Smooth muscle cell (in vitro differentiated cells): ENCODE data around the gene TTF1. TPM values are rescaled to one million over a fixed set of nuclear protein-coding genes. Genes with fewer than 3 reads are reported as not detected.

Source experiments
- DNase-seq: peaks from one replicate; lab custom pipeline; 2025; ENCODE audit not compliant: unreplicated experiment; lab: John Stamatoyannopoulos, UW
- H2AFZ ChIP-seq: fragments of 200-600 bp; sonication (generic); 2 replicates; pipeline ENCODE4 v1.6.0; 2016; ENCODE audit warnings: antibody characterized with exemption, low read depth, mild to moderate bottlenecking
- H3F3A ChIP-seq: fragments of 200-600 bp; sonication (generic); 2 replicates; pipeline ENCODE4 v1.6.0; 2017; ENCODE audit warnings: antibody characterized with exemption, low read depth
- H3K27ac ChIP-seq: fragments of 200-600 bp; sonication (generic); 2 replicates; pipeline ENCODE4 v1.5.1; 2016; ENCODE audit warnings: low read depth, mild to moderate bottlenecking
- H3K27me3 ChIP-seq: fragments of 200-600 bp; sonication (generic); 2 replicates; pipeline ENCODE4 v1.6.1; 2016; ENCODE audit warnings: low read depth, mild to moderate bottlenecking
- H3K36me3 ChIP-seq: fragments of 200-600 bp; sonication (generic); 2 replicates; pipeline ENCODE4 v1.5.1; 2016; ENCODE audit warnings: low read depth
- H3K4me1 ChIP-seq: fragments of 200-600 bp; sonication (generic); 2 replicates; pipeline ENCODE4 v1.5.1; 2016; ENCODE audit warnings: low read depth
- H3K4me2 ChIP-seq: fragments of 200-600 bp; sonication (generic); 2 replicates; pipeline ENCODE4 v1.6.0; 2016; ENCODE audit warnings: mild to moderate bottlenecking
- H3K4me3 ChIP-seq: fragments of 200-600 bp; sonication (generic); 2 replicates; pipeline ENCODE4 v1.5.1; 2016; ENCODE audit warnings: mild to moderate bottlenecking
- H3K79me2 ChIP-seq: fragments of 200-600 bp; sonication (generic); 2 replicates; pipeline ENCODE4 v1.6.0; 2016; ENCODE audit warnings: low read depth, mild to moderate bottlenecking
- H3K9ac ChIP-seq: fragments of 200-600 bp; sonication (generic); 2 replicates; pipeline ENCODE4 v1.6.0; 2016; ENCODE audit warnings: low read depth
- H3K9me3 ChIP-seq: fragments of 200-600 bp; sonication (generic); replicated peaks from 2 replicates; pipeline ENCODE4 v1.5.1; 2016; ENCODE audit warnings: low read depth
- H4K20me1 ChIP-seq: fragments of 200-600 bp; sonication (generic); 2 replicates; pipeline ENCODE4 v1.6.0; 2016; ENCODE audit warnings: low read depth
- CTCF ChIP-seq: fragments of 200-600 bp; sonication (generic); IDR thresholded peaks from 2 replicates; pipeline ENCODE4 v1.5.1; 2017; ENCODE audit warnings: borderline replicate concordance, mild to moderate bottlenecking, antibody characterized with exemption; ENCODE audit not compliant: insufficient read depth, poor library complexity, severe bottlenecking
- WGBS: methylation state at CpG from one replicate; pipeline ENCODE4 v1.1.7; 2016; ENCODE audit warnings: low lambda C conversion rate; 5-methylcytosine and 5-hydroxymethylcytosine counted together
- polyA plus RNA-seq: library from polyadenylated mRNA; unstranded; fragments of >200 nt; fragmentation: Nextera tagmentation; extraction: Ambion mirVana; gene quantifications from 2 replicates; pipeline ENCODE4 v1.2.1, GENCODE V29; 2016
- total RNA-seq: library from RNA; depleted of rRNA; stranded (reverse); fragments of >200 nt; gene quantifications from 2 replicates; pipeline ENCODE4 v1.2.3, GENCODE V29; 2014

Gene TTF1
- total RNA-seq = 8.9 and 16.4 TPM in 2 replicates
- polyA plus RNA-seq = 5.5 and 7.8 TPM in 2 replicates

GRCh38 chr9:132406554-132407122, at the start of gene TTF1:
Gene TTF1 (minus strand): TSS chr9:132406840. CDS start chr9:132402821, 4,019 bp downstream.
- H3K27ac ChIP-seq = no peak within 1 kb of the TSS
- peak within 1 kb of the TSS; percentile 60 for H3K9ac ChIP-seq
- H3K27me3 ChIP-seq = peaks cover 28% of the 10 kb centered on the region
- no peaks in the 10 kb centered on the region for H3K9me3 ChIP-seq
- no peaks in the 10 kb centered on the region for H4K20me1 ChIP-seq
- H3K4me1 ChIP-seq = peaks cover 16% of the 10 kb centered on the region
- H2AFZ ChIP-seq = peak within 1 kb of the TSS; percentile 88
- DNase-seq = peak; percentile 33
- TF ChIP-seq CTCF = no peak
- peak within 1 kb of the TSS; percentile 97 for H3K4me2 ChIP-seq
- H3F3A ChIP-seq = no peaks in the 10 kb centered on the region
- no peaks in the 10 kb centered on the region for H3K36me3 ChIP-seq
- peak within 1 kb of the TSS; percentile 79 for H3K4me3 ChIP-seq
- H3K79me2 ChIP-seq = peaks cover 17% of the 10 kb centered on the region
- 1% methylated on average over 33 of the region's 33 CpGs for WGBS

- Histone ChIP-seq H3F3A (no peaks in the 10 kb centered on the region), H3K36me3 (no peaks in the 10 kb centered on the region), H3K9me3 (no peaks in the 10 kb centered on the region), H2AFZ (no peak overlapping the region), H4K20me1 (no peaks in the 10 kb centered on the region), H3K4me2 (no peak overlapping the region), H3K27ac (no peak overlapping the region), H3K79me2 (no peaks in the 10 kb centered on the region), H3K9ac (no peak overlapping the region), H3K27me3 (peaks cover 13% of the 10 kb centered on the region), H3K4me1 (no peaks in the 10 kb centered on the region), H3K4me3 (no peak overlapping the region)
- no peak for DNase-seq
- no peak for TF ChIP-seq CTCF
- WGBS = 94% methylated on average over 8 of the region's 8 CpGs
Observed at GRCh38 chr9:132456241-132456640, 49.6 kb upstream of the TTF1 start.

GRCh38 chr9:132451276-132451675, 44.6 kb upstream of the TTF1 start:
- H3F3A ChIP-seq = no peaks in the 10 kb centered on the region
- no peak overlapping the region for H3K9ac ChIP-seq
- H4K20me1 ChIP-seq = no peaks in the 10 kb centered on the region
- no peaks in the 10 kb centered on the region for H3K36me3 ChIP-seq
- no peak overlapping the region for H2AFZ ChIP-seq
- H3K4me1 ChIP-seq = no peaks in the 10 kb centered on the region
- H3K79me2 ChIP-seq = no peaks in the 10 kb centered on the region
- no peak for TF ChIP-seq CTCF
- no peak overlapping the region for H3K4me2 ChIP-seq
- H3K27ac ChIP-seq = no peak overlapping the region
- peaks cover 35% of the 10 kb centered on the region for H3K27me3 ChIP-seq
- DNase-seq = no peak
- H3K9me3 ChIP-seq = no peaks in the 10 kb centered on the region
- 93% methylated on average over 10 of the region's 10 CpGs for WGBS
- no peak overlapping the region for H3K4me3 ChIP-seq

GRCh38 chr9:132447902-132448301, 41.3 kb upstream of the TTF1 start:
- Histone ChIP-seq H2AFZ (no peak overlapping the region), H3K9ac (no peak overlapping the region), H3K27ac (no peak overlapping the region), H3K4me3 (no peak overlapping the region), H3K27me3 (peaks cover 24% of the 10 kb centered on the region), H3K4me1 (no peaks in the 10 kb centered on the region), H3K9me3 (no peaks in the 10 kb centered on the region), H3F3A (no peaks in the 10 kb centered on the region), H4K20me1 (no peaks in the 10 kb centered on the region), H3K4me2 (no peak overlapping the region), H3K79me2 (no peaks in the 10 kb centered on the region), H3K36me3 (no peaks in the 10 kb centered on the region)
- no peak for TF ChIP-seq CTCF
- DNase-seq = no peak
- WGBS = 96% methylated on average over 4 of the region's 4 CpGs
